NK-92 (cell line): Measurements from ENCODE around the gene ATP2B2.

Experiments used
- DNase-seq: peaks from one replicate; lab custom pipeline; 2025; ENCODE audit not compliant: unreplicated experiment; lab: John Stamatoyannopoulos, UW

ATP2B2 gene

DNA sequence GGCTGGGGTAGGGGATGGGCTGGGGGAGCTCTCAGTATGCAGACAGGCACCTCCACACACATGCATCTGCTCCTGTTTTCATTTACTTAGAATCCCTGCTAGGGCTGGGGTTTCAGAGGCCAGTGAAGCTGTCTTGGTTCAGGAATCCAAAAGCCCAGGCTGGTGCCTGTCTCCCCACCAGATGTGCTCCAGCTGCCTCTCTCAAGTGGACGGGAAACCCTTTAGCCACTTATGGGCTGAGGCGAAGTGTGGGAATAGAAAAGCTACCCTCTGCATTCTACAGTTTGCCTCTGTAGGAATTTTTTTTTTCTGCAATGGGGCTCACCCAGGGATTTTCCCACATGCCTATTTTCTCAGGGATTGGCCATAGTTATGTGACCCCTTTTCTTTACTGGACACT lies 72.5 kb downstream of the ATP2B2 start:
- DNase-seq, result no peak

DNA sequence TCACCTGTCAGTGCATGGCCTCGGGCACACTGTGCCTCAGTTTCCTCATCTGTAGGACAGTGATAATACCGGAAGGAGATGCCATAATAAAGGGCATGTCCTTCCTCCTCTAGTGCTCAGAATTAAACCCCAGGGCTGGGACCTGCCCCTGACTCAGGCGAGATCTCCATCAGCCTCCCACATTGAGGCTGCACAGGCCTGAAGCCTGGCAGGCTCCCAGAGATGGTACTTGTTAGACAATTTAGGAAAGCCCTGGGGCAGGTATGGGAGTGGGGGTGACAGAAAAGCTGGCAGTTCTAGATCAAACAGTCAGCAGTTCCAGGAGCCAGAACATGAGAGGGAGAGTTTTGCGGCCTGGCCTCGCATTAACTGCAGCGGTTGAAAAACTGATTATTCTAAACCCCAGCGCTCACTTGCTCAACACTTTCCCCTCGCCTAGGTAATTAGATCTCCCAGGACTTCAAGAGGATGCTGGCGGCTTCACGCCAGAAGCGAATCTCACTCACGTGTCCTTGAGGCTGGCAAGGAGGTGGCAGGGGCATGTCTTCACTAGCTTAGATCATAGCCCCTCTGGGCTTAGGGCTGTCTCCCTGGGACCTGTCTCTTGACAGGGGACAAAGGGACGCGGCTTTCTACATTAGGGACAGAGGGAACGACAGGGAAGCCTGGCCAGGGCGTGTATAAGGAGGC lies 73.1 kb downstream of the ATP2B2 start:
- DNase-seq, result no peak

DNA sequence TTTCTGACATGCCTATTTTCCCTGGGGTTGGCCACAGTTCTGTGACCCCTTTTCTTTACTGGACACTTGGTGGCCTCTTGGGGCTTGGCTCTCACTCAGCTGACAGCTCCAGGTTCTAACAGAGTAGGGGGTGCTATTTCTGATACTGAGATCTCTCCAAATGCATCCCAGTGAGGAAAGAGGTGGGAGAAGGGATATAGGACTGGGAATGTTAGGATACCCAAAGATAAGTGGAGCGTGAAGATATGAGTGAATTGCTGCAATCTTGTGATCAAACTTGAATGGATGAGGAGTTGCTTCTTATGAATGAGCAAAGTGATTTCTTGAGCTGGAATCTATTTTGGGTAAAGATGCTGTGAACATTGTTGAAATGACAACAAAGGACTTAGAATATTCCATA lies 74.6 kb downstream of the ATP2B2 start:
- DNase-seq, result no peak

DNA sequence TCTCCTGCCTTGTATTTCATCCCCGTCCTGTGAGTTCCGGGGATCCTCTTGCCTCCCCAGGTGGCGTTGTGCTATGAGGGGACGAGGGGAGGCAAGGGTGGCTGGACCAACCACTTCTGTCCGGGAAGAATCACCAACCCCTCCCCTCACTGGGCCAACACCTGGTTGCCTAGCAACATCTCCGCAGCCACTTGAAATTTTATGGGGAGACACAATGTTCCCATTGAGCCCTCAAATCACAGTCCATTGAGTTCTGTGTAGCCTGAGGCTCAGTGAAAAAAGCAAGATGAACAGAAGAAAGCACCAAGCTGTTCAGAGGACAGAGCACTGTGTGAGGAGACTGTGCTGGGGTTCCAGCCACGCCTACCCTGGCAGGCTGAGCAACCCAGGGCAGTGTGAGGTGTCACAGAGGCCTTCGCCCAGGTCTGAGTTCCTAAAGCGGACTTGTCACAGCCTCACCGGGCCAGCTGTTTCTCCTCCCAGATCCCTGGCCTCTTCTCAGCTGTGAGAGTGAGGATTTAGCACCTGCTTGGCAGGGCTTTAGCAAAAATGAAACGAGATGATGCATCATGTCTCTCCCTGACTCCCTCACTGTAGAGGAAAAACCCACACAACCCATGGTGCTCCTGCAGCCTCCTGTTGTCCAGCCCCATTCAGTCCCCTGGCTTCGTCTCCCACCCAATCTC lies 76.8 kb downstream of the ATP2B2 start:
- no peak for DNase-seq

DNA sequence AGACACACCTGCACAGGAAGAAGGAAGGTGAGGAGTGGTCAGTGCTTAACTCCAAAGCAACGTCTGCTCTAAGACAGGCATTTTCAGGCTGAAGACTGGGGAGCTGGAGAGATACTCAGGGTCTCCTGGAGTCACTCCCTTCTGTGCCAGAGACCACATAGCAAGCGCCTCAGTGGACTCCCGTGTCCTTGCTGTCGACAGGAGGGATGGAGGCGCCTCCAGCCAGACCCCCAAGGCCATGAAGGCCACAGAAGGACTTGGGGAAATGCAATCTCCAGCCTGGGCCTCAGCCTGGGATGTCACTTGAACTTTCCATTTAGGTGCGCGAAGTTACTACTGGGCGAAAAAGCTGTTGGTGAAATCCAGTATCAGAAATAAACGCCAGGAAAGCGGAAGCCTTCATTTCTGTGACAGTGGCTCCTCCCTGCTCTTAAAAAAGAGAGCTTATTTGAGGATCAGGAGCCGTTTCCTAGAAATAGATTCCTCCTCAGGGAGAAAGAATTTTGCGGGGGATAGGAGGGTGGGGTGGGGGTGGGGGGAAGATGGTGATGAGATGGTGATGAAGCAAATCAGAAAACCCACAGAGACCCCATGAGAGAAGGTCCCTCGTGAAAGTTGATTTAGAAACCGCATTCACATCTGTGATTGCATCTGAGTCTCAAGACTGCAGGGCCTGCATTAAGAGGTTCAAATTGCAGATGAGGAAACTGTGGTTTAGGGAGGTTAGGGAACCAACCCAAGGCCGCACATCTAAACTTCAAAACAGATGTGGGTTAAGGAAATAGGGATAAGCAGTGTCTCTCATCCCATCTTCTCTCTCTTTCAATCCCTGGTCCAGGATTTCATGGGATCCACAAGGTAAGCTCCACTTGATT lies 78.8 kb downstream of the ATP2B2 start:
- DNase-seq, result no peak

DNA sequence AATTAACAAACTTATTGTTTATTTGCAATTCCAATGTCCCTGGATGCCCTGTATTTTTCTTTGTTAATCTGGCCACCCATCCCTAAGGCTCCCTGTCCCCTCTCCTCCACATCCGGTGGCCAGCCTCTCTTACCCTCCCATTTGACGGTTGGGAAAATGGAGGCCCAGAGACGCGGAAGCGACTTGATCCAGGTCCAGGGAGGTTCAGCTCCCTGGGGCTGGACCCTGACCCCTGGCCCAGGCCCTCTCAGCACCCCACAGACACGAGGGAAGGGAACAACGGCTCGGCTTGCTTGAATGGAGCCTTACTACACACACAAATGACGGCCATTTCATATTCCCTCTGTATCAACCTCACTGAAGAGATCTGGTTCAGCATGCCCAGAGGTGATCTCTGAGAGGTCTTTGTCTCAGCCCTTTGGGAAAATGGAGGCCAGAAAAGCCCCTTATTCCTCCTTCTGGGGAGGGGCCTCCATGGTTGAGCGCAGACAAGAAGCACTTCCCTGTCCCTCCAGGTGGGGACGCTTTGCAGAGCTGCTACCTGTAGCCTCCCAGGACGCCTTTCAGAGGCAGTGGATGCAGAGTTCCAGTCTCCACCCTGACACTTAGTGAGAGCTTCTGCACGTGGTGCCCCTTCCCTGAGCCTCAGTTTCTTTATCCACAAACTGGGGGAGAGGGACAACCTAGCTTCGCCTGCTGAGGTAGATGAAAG lies 82.1 kb downstream of the ATP2B2 start:
- DNase-seq, result no peak

DNA sequence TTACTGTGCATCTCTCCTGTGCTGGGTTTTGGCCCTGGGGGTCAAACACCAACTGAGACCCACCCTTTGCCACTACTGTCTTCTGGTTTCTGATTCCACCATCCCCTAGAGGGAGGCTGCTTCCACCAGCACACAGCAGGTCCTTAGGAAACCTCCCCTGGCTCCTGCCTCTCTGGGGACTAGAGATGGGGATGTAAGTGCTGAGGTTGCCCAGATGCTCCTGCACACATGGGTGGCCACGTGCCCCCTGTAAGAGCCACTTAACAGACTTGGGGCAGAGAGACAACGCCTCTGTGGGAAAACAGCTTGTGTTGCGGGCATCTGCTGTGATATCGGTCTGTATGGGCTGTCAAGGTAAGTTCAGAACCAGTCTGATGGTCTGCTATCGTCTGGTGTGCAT lies 83.4 kb downstream of the ATP2B2 start:
- DNase-seq, result no peak

DNA sequence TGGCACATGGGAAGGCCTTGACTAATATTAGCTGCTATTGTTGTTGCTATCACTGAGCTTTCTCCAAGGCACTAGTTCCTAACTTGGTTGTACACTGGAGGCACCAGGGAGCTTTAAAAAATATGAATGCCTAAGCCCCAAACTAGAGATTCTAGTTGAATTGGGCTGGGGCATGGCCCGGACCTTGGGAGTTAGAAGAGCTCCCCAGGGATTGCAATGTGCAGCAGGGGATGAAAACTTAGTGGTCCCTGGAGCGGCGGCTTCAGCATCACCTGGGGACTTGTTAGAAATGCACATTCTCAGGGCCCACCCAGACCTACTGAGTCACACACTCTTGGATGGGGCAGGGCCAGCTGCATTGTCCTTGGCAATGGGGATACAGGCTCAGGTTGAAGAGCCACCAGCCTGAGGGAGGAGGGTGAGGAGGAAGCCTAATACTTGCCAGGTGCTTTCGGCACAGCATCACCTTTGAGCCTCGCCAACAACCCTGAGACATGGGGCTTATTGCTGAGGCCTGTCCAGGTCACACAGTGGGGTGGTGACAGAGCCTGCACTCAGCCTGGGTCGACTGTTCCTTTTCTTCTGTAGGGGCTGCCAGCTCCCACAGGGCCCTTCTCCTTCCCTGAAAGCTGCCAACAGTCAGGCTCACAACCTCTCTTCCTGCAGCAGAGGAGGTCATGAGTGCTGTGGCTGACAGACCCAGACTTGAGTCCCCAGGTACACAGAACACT lies 84.5 kb downstream of the ATP2B2 start:
- DNase-seq, result no peak

DNA sequence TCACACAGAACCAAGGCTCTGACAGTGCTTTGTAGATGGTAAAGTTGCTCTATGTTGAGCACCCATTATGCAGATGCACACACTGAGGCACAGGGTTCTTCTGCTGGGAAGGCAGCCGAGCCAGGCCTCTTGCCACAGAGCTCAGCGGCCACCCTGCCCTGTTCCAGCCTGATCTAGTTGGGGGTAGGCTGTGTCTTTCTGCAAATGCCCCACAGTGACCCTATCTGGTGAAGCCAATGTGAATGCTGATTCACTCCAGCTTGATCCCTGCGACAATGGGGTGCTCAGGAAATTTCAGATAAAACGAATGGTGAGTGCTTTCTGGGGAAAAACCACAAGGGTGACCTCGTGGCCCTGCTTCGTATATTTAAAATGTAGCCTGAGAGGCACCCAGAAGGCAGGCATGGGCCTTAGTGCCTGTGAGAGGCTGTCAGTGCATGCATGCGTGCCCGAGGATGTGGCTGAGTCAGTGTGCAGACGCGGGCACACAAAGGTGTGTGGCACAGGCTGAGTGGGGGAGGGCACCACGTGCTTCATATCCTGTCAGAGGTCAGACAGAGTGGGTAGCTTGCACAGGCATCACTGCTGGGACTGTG lies 85.7 kb downstream of the ATP2B2 start:
- DNase-seq, result no peak

DNA sequence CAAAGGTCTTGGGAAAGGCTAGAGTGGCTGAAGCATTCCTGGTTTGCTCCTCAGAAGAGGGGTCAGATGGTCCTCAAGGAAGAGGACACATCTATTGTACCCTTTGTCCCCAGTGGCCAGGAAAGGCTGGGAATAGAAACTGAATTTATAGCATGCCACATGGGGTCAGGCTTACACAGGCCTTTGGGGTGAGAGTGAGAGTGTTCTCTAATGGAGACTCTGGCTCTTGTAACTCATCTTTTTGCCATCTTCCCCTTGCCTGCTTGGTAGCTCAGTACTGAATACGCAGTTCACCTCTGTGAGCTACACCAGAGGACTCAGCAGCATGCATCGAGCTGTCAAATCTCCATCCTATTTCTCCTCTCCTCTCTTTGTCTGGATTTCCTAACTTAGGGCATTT lies 87.5 kb downstream of the ATP2B2 start:
- no peak for DNase-seq

DNA sequence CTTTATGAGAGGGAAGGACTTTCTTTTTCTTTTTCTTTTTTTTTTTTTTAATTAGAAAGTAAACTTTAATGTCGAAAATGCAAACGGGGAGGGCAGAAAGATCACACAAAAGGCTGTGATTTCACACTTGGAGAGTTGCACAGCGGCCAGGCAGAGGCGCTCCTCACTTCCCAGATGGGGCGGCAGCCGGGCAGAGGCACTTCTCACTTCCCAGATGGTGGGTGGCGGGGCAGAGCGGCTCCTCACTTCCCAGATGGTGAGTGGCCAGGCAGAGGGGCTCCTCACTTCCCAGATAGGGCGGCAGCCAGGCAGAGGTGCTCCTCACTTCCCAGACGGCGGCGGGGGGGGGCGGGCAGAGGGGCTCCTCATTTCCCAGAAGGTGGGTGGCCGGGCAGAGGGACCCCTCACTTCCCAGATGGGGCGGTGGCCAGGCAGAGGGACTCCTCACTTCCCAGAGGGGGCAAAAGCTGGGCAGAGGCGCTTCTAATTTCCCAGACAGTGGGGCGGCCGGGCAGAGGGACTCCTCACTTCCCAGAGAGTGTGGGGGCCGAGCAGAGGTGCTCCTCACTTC lies 88.6 kb downstream of the ATP2B2 start:
- DNase-seq, result no peak

DNA sequence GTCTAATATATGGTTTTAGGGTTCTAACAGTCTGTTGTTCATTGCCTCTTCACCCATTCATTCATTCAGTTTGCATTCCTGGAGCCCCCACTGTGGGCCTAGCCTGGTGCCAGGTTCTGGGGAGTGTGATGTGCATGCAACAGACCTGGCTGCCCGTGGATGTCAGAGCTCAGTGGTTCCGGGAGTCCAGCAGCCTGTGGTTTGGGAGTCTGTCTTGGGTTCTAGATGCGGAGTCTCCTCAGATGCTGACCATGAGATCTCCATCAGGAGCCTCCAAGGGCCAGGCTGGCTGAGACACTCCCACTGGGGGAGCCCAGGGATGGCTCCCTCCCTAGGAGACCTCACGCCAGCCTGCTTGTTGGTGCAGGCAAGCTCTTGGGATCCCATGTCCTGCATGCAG lies 92.3 kb downstream of the ATP2B2 start:
- DNase-seq, result no peak

DNA sequence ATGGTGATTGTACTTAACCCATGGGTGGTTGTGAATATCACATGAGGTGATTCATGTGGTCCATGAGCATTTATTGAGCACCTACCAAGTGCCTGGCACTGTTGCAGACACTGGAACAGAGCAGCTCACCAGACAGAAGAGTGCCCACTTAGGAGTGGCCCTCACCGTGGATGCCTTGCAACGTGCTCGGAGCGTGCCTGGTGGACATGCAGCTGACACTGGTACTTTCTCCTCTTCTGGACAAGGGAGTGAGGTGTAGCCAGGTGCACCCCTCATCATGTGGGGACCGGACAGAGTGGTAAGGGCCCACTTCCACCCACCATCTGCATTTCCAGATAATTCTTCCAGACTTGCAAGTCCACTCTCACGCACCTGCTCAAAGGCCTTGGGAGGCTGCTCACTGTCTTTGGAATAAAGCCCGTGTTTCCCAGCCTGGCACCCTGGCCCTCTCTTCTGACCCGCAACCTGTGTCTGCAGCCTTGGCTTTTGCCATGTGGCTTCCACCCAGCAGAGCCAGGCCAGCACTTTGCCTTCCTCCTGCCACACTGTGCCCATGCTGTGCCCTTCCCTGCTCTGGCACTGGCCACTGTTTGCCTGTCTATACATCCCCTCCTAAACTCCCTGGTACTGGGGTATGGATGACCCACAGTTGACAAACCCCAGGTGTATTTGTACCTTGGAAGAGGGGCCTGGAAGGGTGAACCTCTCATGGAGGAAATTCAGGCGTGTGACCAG lies 93.6 kb downstream of the ATP2B2 start:
- DNase-seq, result no peak

DNA sequence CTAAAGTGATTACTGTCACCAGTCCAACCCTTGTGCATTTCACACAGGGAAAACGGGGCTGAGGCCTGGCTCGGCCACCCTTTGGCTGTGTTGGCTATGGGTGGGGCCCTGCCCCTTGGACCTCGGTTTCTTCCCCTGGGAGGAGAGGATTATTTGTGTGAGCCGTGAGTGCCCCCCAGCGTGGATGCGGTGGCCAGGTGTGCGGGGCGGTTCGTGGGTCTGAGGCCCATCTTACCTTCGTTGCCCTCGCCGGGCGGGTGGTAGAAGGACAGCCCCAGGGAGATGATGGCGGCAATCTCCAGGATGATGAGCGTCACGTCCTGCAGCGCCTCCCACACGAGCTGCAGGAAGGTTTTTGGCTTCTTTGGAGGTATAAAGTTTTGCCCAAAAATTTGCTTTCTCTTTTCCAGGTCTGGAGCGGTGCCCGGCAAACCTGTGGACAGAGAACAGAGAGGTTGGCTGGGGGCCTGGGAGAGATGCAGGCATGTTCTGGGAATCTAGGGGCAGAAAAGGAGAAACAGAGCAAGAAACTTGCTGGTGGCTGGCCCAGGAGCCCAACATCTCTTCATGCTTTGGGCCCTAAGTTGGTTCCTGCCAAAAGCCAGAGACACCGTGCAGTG lies 94.9 kb downstream of the ATP2B2 start:
- DNase-seq, result no peak

DNA sequence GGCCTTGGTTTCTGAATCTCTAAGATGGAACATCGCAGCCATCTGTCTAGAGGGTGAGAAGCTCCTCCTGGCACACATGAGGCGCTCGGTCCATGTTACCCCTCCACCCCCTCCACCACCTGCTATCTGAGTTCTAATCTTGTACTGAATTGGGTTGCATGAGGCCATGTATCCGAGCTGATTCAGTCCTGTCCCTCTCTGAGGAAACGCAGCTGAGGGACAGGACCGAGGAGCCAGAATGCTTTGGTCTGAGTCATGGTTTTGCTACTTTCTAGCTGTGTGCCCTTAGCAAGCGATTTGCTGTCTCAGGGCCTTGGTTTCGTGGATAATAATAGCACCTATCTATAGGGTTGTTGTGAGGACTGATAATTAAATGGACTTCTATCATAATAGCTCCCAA lies 96.7 kb downstream of the ATP2B2 start:
- DNase-seq, result no peak

DNA sequence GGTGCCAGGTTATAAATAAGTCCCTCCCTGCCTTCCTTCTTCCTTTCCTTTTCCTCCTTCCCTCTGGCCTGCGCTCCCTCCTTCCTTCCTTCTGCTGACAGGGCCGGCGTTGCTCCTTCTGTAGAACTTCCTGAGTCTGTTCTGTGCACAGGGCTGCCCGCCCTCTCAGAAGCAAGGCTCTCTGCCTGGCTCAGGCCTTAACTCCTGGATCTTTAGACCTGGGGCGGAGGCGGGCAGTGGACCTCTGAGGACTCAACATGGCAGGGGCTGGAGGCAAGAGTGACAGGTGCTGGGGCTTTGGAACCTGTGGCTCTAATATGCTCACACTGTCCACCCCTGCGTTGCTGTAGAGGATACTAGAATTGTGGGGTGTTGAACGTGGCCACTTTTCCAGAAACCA lies 98.0 kb downstream of the ATP2B2 start:
- no peak for DNase-seq

DNA sequence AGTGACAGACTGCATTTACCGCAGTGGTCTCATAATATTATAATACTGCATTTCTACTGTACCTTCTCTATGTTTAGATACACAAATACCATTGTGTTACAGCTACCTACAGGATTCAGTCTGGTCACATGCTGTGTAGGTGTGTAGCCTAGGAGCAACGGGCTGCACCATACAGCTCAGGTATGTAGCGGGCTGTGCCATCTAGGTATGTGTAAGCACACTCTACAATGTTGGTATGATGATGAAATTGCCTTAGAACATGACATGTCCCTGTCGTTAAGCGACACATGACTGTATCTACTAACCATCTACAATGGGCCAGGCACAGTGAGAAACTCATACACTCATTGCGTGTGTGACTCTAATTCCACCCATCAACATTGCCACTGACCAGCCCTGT lies 99.0 kb downstream of the ATP2B2 start:
- DNase-seq, result no peak

DNA sequence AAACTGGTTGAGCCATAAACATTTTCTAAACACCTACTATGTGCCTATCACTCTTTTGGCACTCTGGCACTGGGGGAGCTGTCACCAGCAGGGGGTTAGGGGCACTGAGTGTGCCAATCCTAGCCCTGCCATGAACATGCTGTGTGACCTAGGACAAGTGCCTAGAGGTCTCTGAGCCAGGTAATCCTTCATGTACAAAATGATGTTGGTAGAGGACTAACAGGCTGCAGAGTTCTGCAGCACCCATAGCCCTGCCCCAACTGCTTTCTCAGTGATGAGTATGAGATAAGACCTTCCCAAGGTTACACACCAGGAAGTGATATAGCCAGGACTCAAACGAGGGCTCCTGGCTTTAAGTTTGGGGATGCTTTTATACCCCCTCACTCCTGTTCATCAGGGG lies 99.6 kb downstream of the ATP2B2 start:
- no peak for DNase-seq

DNA sequence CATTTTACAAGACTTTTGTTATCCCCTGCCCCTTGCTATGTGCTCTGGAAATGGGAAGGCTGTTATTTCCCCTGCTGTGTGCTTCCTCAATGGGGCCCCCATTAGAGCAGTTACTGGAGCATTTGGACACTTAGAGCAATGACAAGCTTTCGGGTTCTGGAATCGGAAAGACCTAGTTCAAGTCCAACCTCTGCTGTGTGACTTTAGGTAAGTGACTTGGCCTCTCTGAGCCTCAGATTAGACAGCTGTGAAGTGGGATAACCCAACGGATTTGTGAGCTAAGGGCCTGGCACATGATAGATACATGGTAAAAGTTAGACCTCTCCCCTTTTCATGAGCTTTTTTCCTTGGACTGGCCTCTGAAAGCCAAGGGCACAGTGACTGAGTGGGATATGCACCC lies 100.5 kb downstream of the ATP2B2 start:
- no peak for DNase-seq
